GM18499 (cell line): ENCODE data around the gene MAP2K2.
"Not testable (repeated sequence)": the region's sequence is repeated elsewhere in the genome, so short reads cannot be mapped to it uniquely, and the experiment has no call there.

Source experiments
- ATAC-seq: cut with Tn5 transposase; IDR thresholded peaks from one replicate; pipeline ENCODE4 v1.9.1; 2021; ENCODE audit warnings: moderate number of reproducible peaks; ENCODE audit not compliant: insufficient read depth, unreplicated experiment

Gene MAP2K2

GRCh38 chr19:4134351-4134750 is 10.4 kb upstream of the MAP2K2 start:
- ATAC-seq = no peak

GRCh38 chr19:4130744-4131438 is 7.0 kb upstream of the MAP2K2 start:
- no peak for ATAC-seq

- ATAC-seq = not testable (repeated sequence)
Measured at GRCh38 chr19:4129050-4129449, 5.1 kb upstream of the MAP2K2 start.

- not testable (repeated sequence) for ATAC-seq
Measured at GRCh38 chr19:4127322-4127721, 3.4 kb upstream of the MAP2K2 start.

GRCh38 chr19:4124638-4125037 is 716 bp upstream of the MAP2K2 start:
- ATAC-seq = no peak

- ATAC-seq = no peak
Measured at GRCh38 chr19:4122480-4122879, 1.4 kb downstream of the MAP2K2 start.

GRCh38 chr19:4121815-4122214 is 2.1 kb downstream of the MAP2K2 start:
- no peak for ATAC-seq

- no peak for ATAC-seq
Measured at GRCh38 chr19:4121273-4121612, 2.7 kb downstream of the MAP2K2 start.

GRCh38 chr19:4120559-4121272 is 3.2 kb downstream of the MAP2K2 start:
- no peak for ATAC-seq

GRCh38 chr19:4119763-4120162 is 4.2 kb downstream of the MAP2K2 start:
- no peak for ATAC-seq

GRCh38 chr19:4115818-4116385 is 8.0 kb downstream of the MAP2K2 start:
- ATAC-seq = no peak

- no peak for ATAC-seq
Measured at GRCh38 chr19:4115050-4115817, 8.7 kb downstream of the MAP2K2 start.

- no peak for ATAC-seq
Measured at GRCh38 chr19:4114181-4114580, 9.7 kb downstream of the MAP2K2 start.

- ATAC-seq = no peak
Measured at GRCh38 chr19:4113398-4114088, 10.4 kb downstream of the MAP2K2 start.

GRCh38 chr19:4112367-4112766 is 11.6 kb downstream of the MAP2K2 start:
- no peak for ATAC-seq

GRCh38 chr19:4109626-4109945 is 14.3 kb downstream of the MAP2K2 start:
- ATAC-seq = no peak

GRCh38 chr19:4108767-4109625 is 14.9 kb downstream of the MAP2K2 start:
- ATAC-seq = no peak

- no peak for ATAC-seq
Measured at GRCh38 chr19:4103080-4103433, 20.9 kb downstream of the MAP2K2 start.

GRCh38 chr19:4102339-4103079 is 21.4 kb downstream of the MAP2K2 start:
- ATAC-seq = no peak
